ENCODE measurements around the gene CPNE2.

Gene CPNE2

GRCh38 chr16:57137566-57138273, 45.3 kb downstream of the CPNE2 start:
- H3K4me3 ChIP-seq (ENCODE audit: low read depth, low read length), result no peak overlapping the region
- DNase-seq (ENCODE audit: low read depth), result no peak
- no peak for TF ChIP-seq CTCF (IDR thresholded peaks at IDR 0.05; ENCODE audit: control insufficient read depth, extremely low read depth, insufficient read depth)

DNA sequence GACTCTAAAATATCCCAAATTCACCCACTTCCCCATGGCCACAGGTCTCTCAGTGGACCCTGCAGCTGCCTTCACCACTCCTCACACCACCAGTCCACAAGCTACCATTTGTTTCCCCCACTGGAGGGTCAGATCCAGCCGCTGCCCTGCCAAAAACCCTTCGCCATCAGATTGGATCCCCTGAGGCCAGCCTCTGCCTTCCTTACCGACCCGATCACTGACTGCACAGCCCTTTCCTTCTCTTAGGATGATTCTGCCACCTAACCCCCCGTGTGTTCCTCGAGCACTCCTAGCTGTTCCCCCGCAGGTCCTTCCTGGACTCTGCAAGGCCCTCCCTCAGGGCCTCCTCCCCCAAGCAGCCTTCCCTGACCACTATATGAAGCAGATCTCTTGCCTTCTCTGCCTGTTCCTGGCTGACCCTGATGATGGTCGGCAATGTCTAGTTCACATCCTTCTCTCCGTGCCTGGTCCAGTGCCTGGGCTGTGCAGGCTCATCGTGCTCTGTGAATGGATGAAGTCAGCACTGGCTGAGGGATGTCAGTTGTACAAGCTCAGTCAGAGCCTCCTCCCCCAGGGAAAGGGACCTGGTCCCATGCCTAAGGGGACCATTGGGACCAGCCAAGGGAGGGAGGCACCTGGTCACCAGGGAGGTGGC, 46.0 kb downstream of the CPNE2 start:
- no peak for TF ChIP-seq CTCF (IDR thresholded peaks at IDR 0.05; ENCODE audit: control insufficient read depth, extremely low read depth, insufficient read depth)
- no peak overlapping the region for H3K4me3 ChIP-seq (ENCODE audit: low read depth, low read length)
- DNase-seq (ENCODE audit: low read depth), result no peak

DNA sequence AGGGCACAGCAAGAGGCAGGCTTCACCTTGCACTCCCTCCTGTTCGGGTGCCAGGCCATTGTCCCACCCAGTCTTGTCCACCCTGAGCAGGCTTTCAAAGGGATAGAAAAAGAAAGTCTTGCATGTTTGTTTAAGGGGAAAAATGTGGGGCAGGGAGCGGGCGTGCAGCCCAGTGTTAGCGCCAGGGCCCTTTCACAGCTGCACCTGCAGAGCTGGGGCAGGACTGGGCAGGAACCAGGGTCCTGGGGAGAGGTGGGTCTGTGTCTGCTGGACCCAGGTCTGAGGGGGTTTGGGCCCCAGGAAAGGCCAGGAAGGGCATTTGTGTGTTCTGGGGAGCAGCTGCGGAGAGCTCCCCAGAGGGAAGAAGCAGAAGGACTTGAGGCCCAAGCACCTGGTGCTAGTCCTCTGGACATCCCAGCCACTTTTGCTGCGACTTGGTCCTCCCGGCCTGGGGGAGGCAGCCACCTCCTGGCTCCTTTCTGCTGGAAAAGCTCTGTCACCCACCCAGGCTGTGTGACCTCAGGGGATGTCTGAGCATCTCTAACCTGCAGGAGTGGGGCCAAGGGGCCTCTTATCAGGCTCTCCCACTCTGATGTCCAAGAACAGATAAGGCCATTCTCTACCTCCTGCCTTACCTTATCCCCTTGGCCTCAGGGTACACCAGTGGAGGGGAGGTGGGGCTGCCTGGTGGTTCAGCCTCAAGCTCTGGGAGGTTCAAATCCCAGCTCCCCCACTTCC, 48.7 kb downstream of the CPNE2 start:
- no peak overlapping the region for H3K4me3 ChIP-seq (ENCODE audit: low read depth, low read length)
- DNase-seq (ENCODE audit: low read depth), result no peak
- TF ChIP-seq CTCF (IDR thresholded peaks at IDR 0.05; ENCODE audit: control insufficient read depth, extremely low read depth, insufficient read depth), result no peak

- no peak for DNase-seq (ENCODE audit: low read depth)
- TF ChIP-seq CTCF (IDR thresholded peaks at IDR 0.05; ENCODE audit: control insufficient read depth, extremely low read depth, insufficient read depth), result no peak
- H3K4me3 ChIP-seq (ENCODE audit: low read depth, low read length), result no peak overlapping the region
Observed at GRCh38 chr16:57141822-57142631, 49.6 kb downstream of the CPNE2 start.

- no peak for TF ChIP-seq CTCF (IDR thresholded peaks at IDR 0.05; ENCODE audit: control insufficient read depth, extremely low read depth, insufficient read depth)
- DNase-seq (ENCODE audit: low read depth), result no peak
- no peak overlapping the region for H3K4me3 ChIP-seq (ENCODE audit: low read depth, low read length)
Observed at GRCh38 chr16:57143149-57143921, 51.0 kb downstream of the CPNE2 start.

DNA sequence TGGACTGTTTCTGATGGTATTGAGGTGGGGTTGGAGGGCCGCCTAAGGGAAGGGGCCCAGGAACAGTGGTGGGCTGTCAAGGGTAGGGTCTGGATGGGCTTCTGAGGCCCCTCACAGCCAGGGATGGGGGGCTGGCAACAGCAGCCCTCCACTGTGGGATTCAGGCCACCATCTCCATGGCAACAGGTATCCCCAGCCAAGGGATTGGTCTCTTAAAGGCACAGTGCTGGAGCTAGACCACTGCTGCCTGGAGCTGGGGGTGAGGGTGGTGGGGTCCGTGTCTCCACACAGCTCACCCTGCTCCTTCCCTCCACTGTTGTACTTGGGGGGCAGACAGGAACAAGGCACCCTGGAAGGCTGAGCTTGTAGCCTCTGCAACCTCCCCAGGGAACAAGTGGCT, 51.6 kb downstream of the CPNE2 start:
- no peak overlapping the region for H3K4me3 ChIP-seq (ENCODE audit: low read depth, low read length)
- no peak for TF ChIP-seq CTCF (IDR thresholded peaks at IDR 0.05; ENCODE audit: control insufficient read depth, extremely low read depth, insufficient read depth)
- DNase-seq (ENCODE audit: low read depth), result no peak
